ENCODE data around the gene URM1. TPM values are rescaled to one million over a fixed set of nuclear protein-coding genes. Genes with fewer than 3 reads are reported as not detected.

The URM1 gene
- 10 to 100 TPM; 25.3 to 71.8 TPM for total RNA-seq

- ATAC-seq (ENCODE audit: insufficient number of reproducible peaks, low FRiP score, low read depth) (peak; percentile 92), DNase-seq (ENCODE audit: low spot score) (peak; percentile 82)
- H3K4me3 ChIP-seq = peak within 1 kb of the TSS; percentile 82
- TF ChIP-seq CTCF (IDR thresholded peaks at IDR 0.05) = no peak
- no peaks in the 10 kb centered on the region for H3K27me3 ChIP-seq (replicated peaks; ENCODE audit: insufficient read depth)
- no peaks in the 10 kb centered on the region for H3K9me3 ChIP-seq
- peak within 1 kb of the TSS; percentile 78 to 97 for H3K27ac ChIP-seq
- no peaks in the 10 kb centered on the region for H3K36me3 ChIP-seq
- H3K4me1 ChIP-seq (ENCODE audit: control insufficient read depth in 1 of 2, low read depth in 2 of 2) = peaks cover 12 to 19% of the 10 kb centered on the region in 2 donors
Measured at GRCh38 chr9:128370752-128371629, at the start of gene URM1. Gene URM1, plus strand, starts transcription at chr9:128371374. Its CDS starts 7 bp downstream, at chr9:128371381.

- Histone ChIP-seq H3K36me3 (peaks cover 16% of the 10 kb centered on the region), H3K9me3 (no peaks in the 10 kb centered on the region), H3K4me3 (peak overlapping the region; percentile 94), H3K4me1 (ENCODE audit: control insufficient read depth in 1 of 2, low read depth in 2 of 2) (peaks cover 13 to 24% of the 10 kb centered on the region in 2 donors), H3K27ac (peak overlapping the region; percentile 68 to 76), H3K27me3 (replicated peaks; ENCODE audit: insufficient read depth) (no peaks in the 10 kb centered on the region)
- DNase-seq (ENCODE audit: low spot score) = no peak
- no peak for ATAC-seq (ENCODE audit: insufficient number of reproducible peaks, low FRiP score, low read depth)
- TF ChIP-seq CTCF (IDR thresholded peaks at IDR 0.05) = no peak
Measured at GRCh38 chr9:128321879-128322403, 49.2 kb upstream of the URM1 start.

- H3K4me3 ChIP-seq = peak within 1 kb of the TSS; percentile 94
- H3K9me3 ChIP-seq = no peaks in the 10 kb centered on the region
- no peaks in the 10 kb centered on the region for H3K27me3 ChIP-seq (replicated peaks; ENCODE audit: insufficient read depth)
- peaks cover 13 to 24% of the 10 kb centered on the region in 2 donors for H3K4me1 ChIP-seq (ENCODE audit: control insufficient read depth in 1 of 2, low read depth in 2 of 2)
- H3K27ac ChIP-seq = peak within 1 kb of the TSS; percentile 68 to 76
- peaks cover 18% of the 10 kb centered on the region for H3K36me3 ChIP-seq
- no peak for TF ChIP-seq CTCF (IDR thresholded peaks at IDR 0.05)
- ATAC-seq (ENCODE audit: insufficient number of reproducible peaks, low FRiP score, low read depth) (peak; percentile 96), DNase-seq (ENCODE audit: low spot score) (peak; percentile 80)
Measured at GRCh38 chr9:128322404-128323211, 48.6 kb upstream of the URM1 start, which contains the start of the genes COQ4 and TRUB2. Gene COQ4, plus strand, starts transcription at chr9:128322839. Its CDS starts 20 bp downstream, at chr9:128322859. Gene TRUB2, minus strand, starts transcription at chr9:128322447. Its CDS starts 39 bp downstream, at chr9:128322408.

- H3K9me3 ChIP-seq = no peaks in the 10 kb centered on the region
- peak overlapping the region; percentile 68 to 76 for H3K27ac ChIP-seq
- TF ChIP-seq CTCF (IDR thresholded peaks at IDR 0.05) = no peak
- peaks cover 22% of the 10 kb centered on the region for H3K36me3 ChIP-seq
- ATAC-seq (ENCODE audit: insufficient number of reproducible peaks, low FRiP score, low read depth) = no peak
- H3K4me1 ChIP-seq (ENCODE audit: control insufficient read depth in 1 of 2, low read depth in 2 of 2) = peaks cover 13 to 24% of the 10 kb centered on the region in 2 donors
- no peak for DNase-seq (ENCODE audit: low spot score)
- H3K4me3 ChIP-seq = peak overlapping the region; percentile 94
- H3K27me3 ChIP-seq (replicated peaks; ENCODE audit: insufficient read depth) = no peaks in the 10 kb centered on the region
Measured at GRCh38 chr9:128323212-128323730, 47.9 kb upstream of the URM1 start.
